GM21528 (cell line): ENCODE data around the gene JMJD8.

Source experiments
- ATAC-seq: cut with Tn5 transposase; IDR thresholded peaks from one replicate; pipeline ENCODE4 v1.9.1; 2021; ENCODE audit warnings: mild to moderate bottlenecking, moderate library complexity; ENCODE audit not compliant: unreplicated experiment, low FRiP score

Gene JMJD8

GRCh38 chr16:710500-711075 lies 26.5 kb upstream of the JMJD8 start:
- no peak for ATAC-seq

DNA sequence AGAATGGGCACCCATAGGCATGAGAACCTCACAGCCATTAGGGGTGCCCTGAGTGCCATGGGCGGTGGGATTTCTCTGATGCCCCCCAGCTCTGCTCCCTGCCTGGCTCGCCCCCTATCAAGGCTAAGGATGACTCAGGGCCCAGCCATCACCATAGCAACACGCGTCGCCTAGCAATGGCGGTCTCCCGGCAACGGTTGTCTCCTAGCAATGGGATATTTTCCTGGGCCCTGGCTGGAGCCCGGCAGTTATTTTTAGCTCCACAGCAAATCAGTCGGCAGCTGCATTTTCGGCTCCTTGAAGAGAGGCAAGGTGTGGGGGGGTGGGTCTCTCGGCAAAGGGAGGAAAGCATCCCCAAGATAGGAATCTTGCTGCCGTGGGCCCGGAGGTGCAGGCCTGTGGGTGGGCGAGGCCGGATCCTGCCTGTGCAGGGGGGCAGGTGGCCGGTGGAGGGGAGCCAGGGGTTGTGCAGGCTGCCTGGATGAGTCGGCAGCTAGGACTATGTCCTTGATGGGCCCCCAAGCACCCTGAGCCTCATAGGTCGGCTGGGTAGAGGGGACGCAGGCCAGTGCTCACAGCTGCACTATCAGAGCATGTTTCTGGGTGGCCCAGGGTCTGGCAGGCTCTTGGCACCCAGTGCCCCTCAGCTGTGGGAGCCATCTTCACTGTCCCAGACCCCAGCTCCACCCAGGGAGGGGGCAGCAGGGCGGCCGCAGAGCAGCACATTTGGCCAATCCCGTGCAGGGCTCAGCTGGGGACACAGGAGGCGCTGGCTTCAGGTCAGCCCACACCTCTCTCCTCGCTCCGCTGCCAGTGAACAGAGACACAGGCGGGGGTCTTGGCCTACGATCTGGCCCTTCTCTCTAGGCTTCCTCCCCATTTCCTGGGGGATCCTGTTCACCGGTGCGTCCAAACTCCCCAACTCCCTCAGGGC lies 25.7 kb upstream of the JMJD8 start:
- no peak for ATAC-seq

- ATAC-seq = no peak
Measured at GRCh38 chr16:708959-709358, 24.8 kb upstream of the JMJD8 start.

- ATAC-seq = no peak
Measured at GRCh38 chr16:708019-708418, 23.9 kb upstream of the JMJD8 start.

DNA sequence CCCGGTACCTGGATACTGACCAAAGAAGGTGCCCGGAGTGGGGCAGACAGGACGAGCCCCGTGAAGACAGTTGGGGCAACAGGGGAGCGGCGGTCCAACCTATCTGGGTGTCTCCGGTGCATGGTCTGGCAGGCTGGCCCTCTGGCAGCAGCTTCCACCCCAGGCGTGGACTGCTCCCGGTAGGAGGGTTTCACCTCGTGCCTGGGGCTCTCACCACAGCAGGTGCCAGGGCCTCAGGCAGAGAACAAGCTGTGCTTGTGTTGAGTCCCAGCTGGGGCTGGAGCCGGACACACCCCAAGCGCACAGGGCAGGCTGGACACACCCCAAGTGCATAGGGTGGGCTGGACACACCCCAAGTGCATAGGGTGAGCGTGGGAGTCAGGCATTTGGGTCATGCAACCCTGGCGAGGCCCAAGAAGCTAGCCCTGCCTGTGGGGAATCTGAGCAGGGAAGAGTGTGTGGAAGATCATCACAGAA lies 23.0 kb upstream of the JMJD8 start:
- ATAC-seq = no peak

DNA sequence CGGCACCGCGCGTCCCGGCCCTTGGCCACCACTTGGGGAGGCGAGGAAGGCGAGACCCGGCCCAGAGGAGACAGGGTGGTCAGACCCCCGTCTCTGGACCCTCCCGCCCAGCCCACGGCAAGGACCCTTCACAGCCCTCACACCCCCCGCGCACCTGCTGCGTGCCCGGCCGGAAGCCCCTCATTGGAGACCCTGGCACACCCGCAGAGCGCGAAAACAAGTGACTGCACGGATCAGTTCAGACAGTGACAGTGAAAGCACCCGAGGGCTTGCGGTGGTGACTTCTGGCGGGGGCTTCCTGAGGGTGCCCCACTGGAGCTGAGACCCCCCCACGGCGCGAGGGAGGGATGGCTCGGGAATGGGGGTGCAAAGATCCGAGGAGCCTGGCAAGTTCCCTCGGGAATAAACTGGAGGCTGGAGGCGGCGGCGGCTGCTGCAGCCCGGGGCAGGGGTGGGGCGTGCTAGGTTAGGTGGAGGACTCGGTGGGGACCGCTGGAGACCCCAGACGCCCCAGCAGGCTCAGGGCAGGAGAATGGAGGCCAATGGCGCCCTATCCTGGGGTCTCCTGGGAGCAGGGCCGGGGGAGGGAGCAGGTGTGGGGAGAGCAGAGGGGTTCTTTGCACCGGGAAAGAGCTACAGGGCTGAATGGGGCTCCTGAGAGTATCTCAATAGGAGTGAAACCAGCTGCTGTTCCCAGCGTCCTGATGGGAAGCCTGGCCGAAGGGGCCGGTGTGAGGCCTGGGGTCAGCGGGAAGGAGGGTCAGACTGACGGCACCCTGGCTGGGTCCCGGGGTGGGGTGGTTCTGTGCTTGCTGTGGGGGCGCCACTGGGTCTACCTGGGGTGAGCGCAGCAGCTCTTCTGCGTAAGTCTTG lies 22.3 kb upstream of the JMJD8 start:
- ATAC-seq = no peak

GRCh38 chr16:705431-706188 lies 21.5 kb upstream of the JMJD8 start, which contains the start of gene FBXL16:
Gene FBXL16, minus strand, starts transcription at chr16:705801. Its CDS starts 8,396 bp downstream, at chr16:697405.
- no peak for ATAC-seq

DNA sequence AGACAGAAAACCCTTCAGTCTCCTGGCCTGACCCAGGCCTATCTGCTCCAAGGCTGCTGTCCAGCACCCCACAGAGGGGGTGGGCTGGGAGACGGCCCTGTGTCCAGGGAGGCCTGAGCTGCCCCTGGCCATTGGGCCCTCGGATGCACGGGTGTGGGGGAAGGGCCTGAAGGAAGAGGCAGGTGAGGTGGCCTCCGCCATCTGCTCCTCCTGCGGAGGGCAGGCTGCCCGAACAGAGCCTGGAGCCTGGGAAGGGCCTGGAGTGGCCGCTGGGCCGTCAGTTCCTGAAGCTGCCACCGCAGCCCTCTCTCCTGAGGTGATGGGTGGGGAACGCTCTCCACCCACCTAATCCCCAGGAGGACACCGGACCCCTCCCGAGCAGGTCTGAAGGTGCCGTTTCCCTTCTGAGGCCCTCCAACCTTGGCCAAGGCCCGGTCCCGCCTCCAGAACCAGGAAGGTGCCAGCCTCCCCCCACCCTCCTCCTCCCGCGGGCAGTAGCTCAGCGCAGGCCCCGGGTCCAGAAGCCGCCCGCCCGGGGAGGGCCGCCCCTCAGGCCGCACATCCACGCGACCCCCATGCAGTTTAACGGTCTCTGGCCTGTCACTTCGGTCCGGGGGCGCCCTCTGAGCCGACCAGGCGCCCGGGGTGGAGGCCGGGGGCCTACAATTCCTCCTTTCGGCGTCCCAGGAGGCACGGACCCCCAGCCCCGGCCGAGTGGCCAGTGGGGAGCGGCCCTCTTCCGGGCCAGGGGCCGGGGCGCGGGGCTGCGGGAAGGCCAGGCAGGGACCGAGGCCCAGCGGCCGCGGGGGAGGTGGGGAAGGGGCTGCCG lies 20.6 kb upstream of the JMJD8 start:
- ATAC-seq = no peak

GRCh38 chr16:704047-704446 lies 19.9 kb upstream of the JMJD8 start:
- no peak for ATAC-seq

GRCh38 chr16:703406-703805 lies 19.3 kb upstream of the JMJD8 start:
- ATAC-seq = no peak

- no peak for ATAC-seq
Measured at GRCh38 chr16:702341-702740, 18.2 kb upstream of the JMJD8 start.

- no peak for ATAC-seq
Measured at GRCh38 chr16:700684-701584, 16.8 kb upstream of the JMJD8 start.

DNA sequence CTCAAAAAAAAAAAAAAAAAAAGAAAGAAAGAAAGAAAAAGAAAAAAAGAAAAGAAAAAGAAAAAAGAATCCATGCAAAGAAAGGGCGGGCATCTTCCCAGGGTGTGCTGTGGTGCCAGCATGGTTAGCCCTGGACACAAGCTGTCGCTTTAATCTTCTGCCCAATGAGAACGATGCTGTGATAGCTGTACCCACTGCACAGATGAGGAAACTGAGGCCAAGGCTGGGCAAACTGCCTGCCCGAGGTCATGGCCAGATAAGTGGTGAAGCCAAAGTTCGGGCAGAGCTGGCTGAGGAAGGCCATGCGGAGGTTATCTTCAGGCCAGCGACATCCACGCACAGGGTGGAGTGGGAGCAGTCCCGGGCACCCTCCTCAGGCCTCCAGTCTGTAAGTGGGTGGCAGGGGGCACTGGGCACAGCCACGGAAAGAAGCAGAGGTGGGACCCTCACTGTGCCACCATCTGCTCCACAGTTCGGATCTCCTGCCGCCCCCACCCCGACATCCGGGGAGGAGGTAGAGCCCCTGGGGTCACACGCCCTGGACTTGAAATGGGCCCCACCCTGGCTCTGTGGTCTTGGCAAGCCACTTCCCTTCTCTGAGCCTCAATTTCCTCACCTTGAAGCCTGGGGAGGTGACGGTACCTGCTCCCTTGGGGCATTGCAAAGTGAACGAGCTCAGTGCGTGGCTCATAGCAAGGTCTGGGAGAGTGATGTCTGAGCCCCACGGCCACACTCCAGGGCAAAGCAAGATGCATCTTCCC lies 15.0 kb upstream of the JMJD8 start:
- no peak for ATAC-seq

DNA sequence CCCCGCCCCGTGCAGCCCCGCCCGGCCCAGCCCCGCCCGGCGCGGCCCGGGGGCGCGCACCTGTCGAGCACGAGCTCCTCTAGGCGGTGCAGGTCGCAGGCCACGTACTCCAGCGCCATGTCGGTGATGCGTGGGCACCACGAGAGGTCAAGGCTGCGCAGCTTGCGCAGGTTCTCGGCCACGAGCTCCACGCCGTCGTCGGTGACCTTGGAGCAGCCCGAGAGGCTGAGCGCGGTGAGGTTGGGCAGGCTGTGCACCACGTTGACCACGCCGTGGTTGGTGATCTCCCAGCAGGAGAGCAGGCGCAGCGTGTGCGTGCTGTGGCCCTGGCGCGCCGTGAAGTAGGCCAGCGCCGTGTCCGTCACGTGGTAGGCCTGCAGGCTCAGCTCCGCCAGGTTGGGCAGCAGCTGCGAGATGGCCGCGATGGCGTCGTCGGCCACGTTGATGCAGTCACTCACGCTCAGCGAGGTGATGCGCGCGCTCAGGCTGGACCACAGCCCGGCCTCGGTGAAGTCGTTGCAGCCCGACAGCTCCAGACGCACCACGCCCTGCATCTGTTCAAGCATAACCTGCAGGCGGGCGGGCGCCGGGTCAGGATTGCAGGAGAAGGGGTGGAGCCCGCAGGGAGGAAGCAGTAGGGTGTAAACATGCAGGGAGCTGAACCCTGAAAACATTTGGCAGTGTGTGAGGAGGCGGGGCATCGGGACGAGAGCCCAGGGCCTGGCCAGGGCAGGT lies 11.4 kb upstream of the JMJD8 start:
- ATAC-seq = no peak

GRCh38 chr16:694863-695354 lies 10.8 kb upstream of the JMJD8 start:
- no peak for ATAC-seq

DNA sequence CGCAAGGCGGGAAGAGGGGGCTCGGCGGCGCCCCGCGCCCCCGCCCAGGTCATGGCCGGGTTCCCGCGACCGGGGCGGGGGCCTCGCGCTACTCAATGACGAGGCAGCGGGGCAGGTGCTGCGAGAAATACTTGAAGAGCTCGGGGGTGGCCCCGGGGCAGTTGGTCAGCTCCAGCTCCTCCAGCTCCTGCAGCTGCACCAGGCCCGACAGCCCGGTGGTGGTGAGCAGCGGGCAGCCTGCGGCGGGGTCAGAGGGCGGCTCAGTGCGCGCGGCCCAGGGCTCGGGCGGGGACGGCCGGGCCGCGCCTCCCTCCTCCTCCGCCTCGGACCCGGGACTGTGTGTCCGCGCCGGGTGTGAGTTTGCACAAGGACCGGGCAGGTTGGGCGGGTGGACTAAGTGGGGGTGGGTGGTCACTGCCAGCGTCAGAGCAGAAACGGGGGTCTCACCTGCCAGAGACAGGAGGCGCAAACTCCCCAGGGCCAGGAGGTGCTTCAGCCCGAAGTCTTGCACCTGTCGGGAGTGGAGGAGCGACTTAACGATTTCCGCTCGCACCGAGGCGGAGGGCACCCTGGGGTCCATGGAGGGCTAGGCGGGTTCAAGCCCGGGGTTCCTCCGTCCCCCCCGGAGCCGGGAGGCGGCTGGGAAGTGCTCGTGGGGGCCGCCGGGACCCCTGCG lies 10.2 kb upstream of the JMJD8 start:
- no peak for ATAC-seq
